Activated naive CD8-positive, alpha-beta T cell treated with anti-CD3 and anti-CD28 coated beads for 36 hours (primary cell): Measurements from ENCODE around the gene ZNF469. TPM values are rescaled to one million over a fixed set of nuclear protein-coding genes. Genes with fewer than 3 reads are reported as not detected.

Experiments
- DNase-seq: peaks from one replicate; pipeline ENCODE4 v3.0.0; 2021
- H3K27ac Mint-ChIP-seq: one replicate; pipeline ENCODE4 v1.8.0; 2022; ENCODE audit warnings: mild to moderate bottlenecking, moderate library complexity, mixed read lengths
- H3K27me3 Mint-ChIP-seq: one replicate; pipeline ENCODE4 v1.8.0; 2022; ENCODE audit warnings: mild to moderate bottlenecking, mixed read lengths
- H3K36me3 Mint-ChIP-seq: one replicate; pipeline ENCODE4 v1.8.0; 2021; ENCODE audit warnings: mild to moderate bottlenecking, mixed read lengths
- H3K4me1 Mint-ChIP-seq: one replicate; pipeline ENCODE4 v1.8.0; 2021; ENCODE audit warnings: mixed read lengths
- H3K4me3 Mint-ChIP-seq: one replicate; pipeline ENCODE4 v1.8.0; 2022; ENCODE audit warnings: mild to moderate bottlenecking, moderate library complexity, mixed read lengths
- H3K9me3 Mint-ChIP-seq: one replicate; pipeline ENCODE4 v1.8.0; 2022; ENCODE audit warnings: mixed read lengths
- total RNA-seq, 2 experiments: library from RNA; stranded (reverse); gene quantifications; one replicate each; pipeline ENCODE4 v1.2.3, GENCODE V29; 2021

ZNF469 gene
- total RNA-seq, 2 experiments from 2014 or later: 1.2 to 1.3 TPM

DNA sequence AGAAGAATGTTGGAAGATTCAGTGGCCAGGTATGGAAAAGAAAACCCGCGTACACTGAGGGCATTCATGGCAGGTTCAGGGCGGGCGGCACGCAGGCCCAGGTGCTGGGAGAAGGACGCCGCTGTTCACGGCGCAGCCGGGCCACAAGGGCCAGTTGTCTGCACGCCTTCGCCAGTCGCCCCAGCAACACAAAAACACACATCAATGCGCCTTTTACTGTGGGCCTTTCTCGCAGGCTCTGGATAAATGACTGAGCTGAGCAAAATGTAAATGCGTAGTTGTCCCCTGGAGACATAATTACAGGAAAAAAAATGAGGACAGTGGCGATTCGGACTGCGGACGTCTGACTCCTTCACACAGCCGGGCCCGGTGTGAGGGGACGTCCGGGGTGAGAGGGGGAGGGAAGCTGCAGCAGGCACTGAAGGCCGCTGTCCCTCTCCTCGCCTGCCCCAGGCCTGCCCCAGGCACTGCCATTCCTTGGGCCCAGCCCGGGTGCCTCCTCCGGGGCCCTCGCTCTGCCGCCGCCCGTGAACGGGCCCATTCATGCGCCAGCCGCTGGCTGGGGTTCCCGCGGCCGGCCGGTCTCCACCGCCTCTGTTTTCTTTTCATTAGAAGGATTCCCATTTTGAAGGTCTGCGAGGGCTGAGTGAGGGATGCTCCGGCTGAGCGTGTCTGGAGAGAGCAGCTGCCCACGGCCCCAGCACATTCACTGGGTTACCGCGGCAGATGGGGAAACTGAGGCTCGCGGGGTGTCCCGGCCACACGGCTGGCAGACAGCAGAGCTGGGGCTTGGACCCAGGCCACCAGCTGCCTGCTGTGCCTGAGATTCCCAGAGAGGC is 6.5 kb upstream of the ZNF469 start:
- H3K4me3 Mint-ChIP-seq: no peak overlapping the region
- no peak for DNase-seq
- no peaks in the 10 kb centered on the region for H3K9me3 Mint-ChIP-seq
- H3K36me3 Mint-ChIP-seq: no peaks in the 10 kb centered on the region
- H3K27me3 Mint-ChIP-seq: no peaks in the 10 kb centered on the region
- no peaks in the 10 kb centered on the region for H3K4me1 Mint-ChIP-seq
- no peak overlapping the region for H3K27ac Mint-ChIP-seq

- Mint-ChIP-seq H3K4me3 (no peak overlapping the region), H3K9me3 (no peaks in the 10 kb centered on the region), H3K4me1 (no peaks in the 10 kb centered on the region), H3K27ac (no peak overlapping the region), H3K27me3 (peaks cover under 1% of the 10 kb centered on the region), H3K36me3 (no peaks in the 10 kb centered on the region)
- DNase-seq: no peak
Measured at GRCh38 chr16:88376835-88377726, 5.7 kb upstream of the ZNF469 start.

DNA sequence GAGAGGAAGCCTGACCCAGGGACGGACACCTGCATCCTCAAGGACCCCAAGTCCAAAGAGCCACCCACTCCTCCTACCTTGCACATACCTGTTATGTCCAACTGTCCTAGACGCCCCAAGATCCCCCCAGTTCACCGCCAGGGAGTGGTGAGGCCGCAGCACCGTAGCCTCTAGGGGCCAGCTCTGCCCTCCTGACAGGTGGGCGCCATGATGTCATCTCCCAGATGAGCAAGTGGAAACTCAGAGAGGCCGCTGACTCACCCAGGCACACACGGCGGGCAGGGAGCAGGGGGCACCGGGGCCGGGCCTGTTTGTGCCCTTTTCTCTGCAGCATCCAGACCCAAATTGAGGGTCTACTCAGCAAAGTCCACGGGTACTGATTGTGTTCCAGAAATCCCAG is 4.8 kb upstream of the ZNF469 start:
- no peaks in the 10 kb centered on the region for H3K9me3 Mint-ChIP-seq
- no peak overlapping the region for H3K27ac Mint-ChIP-seq
- no peak for DNase-seq
- H3K4me3 Mint-ChIP-seq: no peak overlapping the region
- peaks cover 7% of the 10 kb centered on the region for H3K27me3 Mint-ChIP-seq
- no peaks in the 10 kb centered on the region for H3K36me3 Mint-ChIP-seq
- no peaks in the 10 kb centered on the region for H3K4me1 Mint-ChIP-seq

GRCh38 chr16:88378401-88378800 is 4.4 kb upstream of the ZNF469 start:
- no peak overlapping the region for H3K27ac Mint-ChIP-seq
- DNase-seq: no peak
- no peaks in the 10 kb centered on the region for H3K9me3 Mint-ChIP-seq
- H3K4me1 Mint-ChIP-seq: no peaks in the 10 kb centered on the region
- H3K36me3 Mint-ChIP-seq: no peaks in the 10 kb centered on the region
- peaks cover 7% of the 10 kb centered on the region for H3K27me3 Mint-ChIP-seq
- no peak overlapping the region for H3K4me3 Mint-ChIP-seq

- Mint-ChIP-seq H3K4me1 (no peaks in the 10 kb centered on the region), H3K4me3 (no peak overlapping the region), H3K27me3 (peaks cover 10% of the 10 kb centered on the region), H3K27ac (no peak overlapping the region), H3K36me3 (no peaks in the 10 kb centered on the region), H3K9me3 (no peaks in the 10 kb centered on the region)
- DNase-seq: no peak
Measured at GRCh38 chr16:88378836-88379693, 3.7 kb upstream of the ZNF469 start.

GRCh38 chr16:88379694-88380040 is 3.1 kb upstream of the ZNF469 start:
- Mint-ChIP-seq H3K9me3 (no peaks in the 10 kb centered on the region), H3K4me1 (no peaks in the 10 kb centered on the region), H3K4me3 (no peak overlapping the region), H3K36me3 (no peaks in the 10 kb centered on the region), H3K27me3 (peaks cover 16% of the 10 kb centered on the region), H3K27ac (no peak overlapping the region)
- DNase-seq: no peak

DNA sequence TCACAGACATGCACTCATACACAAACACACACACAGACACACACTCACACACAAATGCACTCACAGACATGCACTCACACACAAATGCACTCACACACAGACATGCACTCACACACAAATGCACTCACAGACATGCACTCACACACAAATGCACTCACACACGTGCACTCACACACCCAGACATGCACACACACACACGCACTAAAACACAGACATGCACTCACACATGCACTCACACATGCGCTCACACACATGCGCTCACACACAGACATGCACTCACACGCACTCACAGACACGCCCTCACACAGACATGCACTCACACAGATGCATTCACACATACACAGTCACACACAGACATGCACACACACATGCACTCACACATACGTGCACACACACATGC is 2.7 kb upstream of the ZNF469 start:
- H3K36me3 Mint-ChIP-seq: no peaks in the 10 kb centered on the region
- H3K4me1 Mint-ChIP-seq: no peaks in the 10 kb centered on the region
- no peak overlapping the region for H3K4me3 Mint-ChIP-seq
- no peak for DNase-seq
- peaks cover 20% of the 10 kb centered on the region for H3K27me3 Mint-ChIP-seq
- no peaks in the 10 kb centered on the region for H3K9me3 Mint-ChIP-seq
- H3K27ac Mint-ChIP-seq: no peak overlapping the region

DNA sequence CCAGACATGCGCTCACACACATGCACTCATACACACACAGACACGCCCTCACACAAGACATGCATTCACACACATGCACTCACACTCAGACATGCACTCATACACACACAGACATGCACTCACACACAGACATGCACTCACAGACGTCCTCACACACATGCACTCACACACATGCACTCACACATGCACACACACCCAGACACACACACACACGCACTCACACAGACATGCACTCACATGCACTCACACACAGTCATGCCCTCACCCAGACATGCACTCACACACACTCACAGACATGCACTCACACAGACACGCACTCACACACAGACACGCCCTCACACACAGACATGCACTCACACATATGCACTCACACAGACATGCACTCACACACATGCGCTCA is 2.1 kb upstream of the ZNF469 start:
- no peak for DNase-seq

GRCh38 chr16:88381820-88382451 is 823 bp upstream of the ZNF469 start:
- no peak overlapping the region for H3K4me3 Mint-ChIP-seq
- no peak overlapping the region for H3K27ac Mint-ChIP-seq
- peaks cover 38% of the 10 kb centered on the region for H3K27me3 Mint-ChIP-seq
- no peaks in the 10 kb centered on the region for H3K36me3 Mint-ChIP-seq
- no peaks in the 10 kb centered on the region for H3K4me1 Mint-ChIP-seq
- no peak for DNase-seq
- no peaks in the 10 kb centered on the region for H3K9me3 Mint-ChIP-seq

More for the DNA sequence above, 2.1 kb upstream of the ZNF469 start:
- Mint-ChIP-seq H3K27me3 (peaks cover 25% of the 10 kb centered on the region), H3K9me3 (no peaks in the 10 kb centered on the region), H3K27ac (no peak overlapping the region), H3K36me3 (no peaks in the 10 kb centered on the region), H3K4me1 (no peaks in the 10 kb centered on the region), H3K4me3 (no peak overlapping the region)

DNA sequence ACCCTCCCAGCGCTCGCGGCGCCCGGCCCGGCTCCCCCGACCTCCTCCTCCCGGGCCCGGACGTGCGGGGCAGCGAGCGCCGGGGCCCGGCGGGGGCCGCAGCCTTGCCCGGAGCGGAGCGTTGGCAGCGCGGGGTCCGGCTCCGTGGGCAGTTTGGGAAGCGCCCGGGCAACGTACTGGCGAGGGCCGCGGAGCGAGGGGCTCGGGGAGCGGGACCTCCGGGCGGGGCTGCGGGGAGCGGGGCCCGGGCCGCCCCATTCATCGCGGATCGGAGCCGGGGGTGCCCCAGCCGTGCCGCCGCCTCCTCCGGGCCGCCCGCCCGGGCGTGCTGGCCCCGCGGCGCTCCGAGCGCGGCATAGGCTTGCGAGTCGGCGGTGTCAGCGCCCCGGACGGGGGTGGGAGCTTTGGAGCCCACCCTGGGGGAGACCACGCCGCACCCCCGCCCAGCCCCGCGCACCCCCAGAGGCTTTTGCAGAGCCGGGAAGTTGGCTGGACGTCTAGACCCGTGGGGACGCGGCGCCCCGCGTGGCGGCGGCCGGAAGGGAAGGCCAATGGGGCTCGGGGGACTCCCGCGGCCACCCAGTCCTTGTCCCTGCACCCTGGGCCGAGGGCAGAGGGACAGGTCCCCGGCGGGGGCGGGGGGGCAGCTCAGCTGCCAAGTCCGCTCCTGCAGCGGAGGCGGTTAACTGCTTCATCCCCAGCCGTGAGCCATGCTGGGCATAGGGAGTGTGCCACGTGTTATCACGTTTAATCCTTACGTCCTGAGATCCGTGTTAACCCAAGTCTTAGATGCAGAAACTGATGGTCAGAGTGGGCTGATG is 852 bp downstream of the ZNF469 start:
- Mint-ChIP-seq H3K27ac (no peak overlapping the region), H3K9me3 (no peaks in the 10 kb centered on the region), H3K27me3 (peaks cover 38% of the 10 kb centered on the region), H3K4me1 (no peaks in the 10 kb centered on the region), H3K4me3 (no peak overlapping the region), H3K36me3 (no peaks in the 10 kb centered on the region)
- no peak for DNase-seq

- H3K4me3 Mint-ChIP-seq: no peak overlapping the region
Measured at GRCh38 chr16:88384222-88385111, 1.7 kb downstream of the ZNF469 start.

GRCh38 chr16:88385112-88385594 is 2.4 kb downstream of the ZNF469 start:
- no peak overlapping the region for H3K27ac Mint-ChIP-seq
- H3K27me3 Mint-ChIP-seq: peaks cover 38% of the 10 kb centered on the region
- H3K4me3 Mint-ChIP-seq: no peak overlapping the region
- H3K9me3 Mint-ChIP-seq: no peaks in the 10 kb centered on the region
- no peaks in the 10 kb centered on the region for H3K4me1 Mint-ChIP-seq
- no peak for DNase-seq
- no peaks in the 10 kb centered on the region for H3K36me3 Mint-ChIP-seq

More at GRCh38 chr16:88384222-88385111, 1.7 kb downstream of the ZNF469 start:
- peaks cover 38% of the 10 kb centered on the region for H3K27me3 Mint-ChIP-seq
- H3K9me3 Mint-ChIP-seq: no peaks in the 10 kb centered on the region
- no peaks in the 10 kb centered on the region for H3K4me1 Mint-ChIP-seq
- H3K36me3 Mint-ChIP-seq: no peaks in the 10 kb centered on the region
- H3K27ac Mint-ChIP-seq: no peak overlapping the region
- DNase-seq: no peak
